GM18508 (cell line): Measurements from ENCODE around the gene HOXB3.
"Not testable (repeated sequence)": the region's sequence is repeated elsewhere in the genome, so short reads cannot be mapped to it uniquely, and the experiment has no call there.

Source experiments
- ATAC-seq: cut with Tn5 transposase; IDR thresholded peaks from one replicate; pipeline ENCODE4 v1.9.1; 2021; ENCODE audit warnings: moderate number of reproducible peaks; ENCODE audit not compliant: insufficient read depth, unreplicated experiment

The HOXB3 gene

GRCh38 chr17:48548523-48549280 lies 41.3 kb downstream of the HOXB3 start:
- no peak for ATAC-seq

GRCh38 chr17:48547808-48548522 lies 42.1 kb downstream of the HOXB3 start:
- no peak for ATAC-seq

- no peak for ATAC-seq
These were observed 42.9 kb downstream of the HOXB3 start for GRCh38 chr17:48546924-48547807.

- ATAC-seq = no peak
These were observed 43.7 kb downstream of the HOXB3 start for GRCh38 chr17:48546137-48546923.

- no peak for ATAC-seq
These were observed 44.5 kb downstream of the HOXB3 start for GRCh38 chr17:48545539-48545938.

- no peak for ATAC-seq
These were observed 45.0 kb downstream of the HOXB3 start, which contains the start of gene HOXB2 for GRCh38 chr17:48545022-48545375. Gene HOXB2, minus strand, starts transcription at chr17:48545109. Its CDS starts 198 bp downstream, at chr17:48544911.

GRCh38 chr17:48544349-48545021 lies 45.6 kb downstream of the HOXB3 start:
- no peak for ATAC-seq

GRCh38 chr17:48543854-48544348 lies 46.1 kb downstream of the HOXB3 start:
- ATAC-seq = no peak

GRCh38 chr17:48543107-48543853 lies 46.8 kb downstream of the HOXB3 start:
- peak; percentile 46 for ATAC-seq

- ATAC-seq = no peak
These were observed 47.3 kb downstream of the HOXB3 start for GRCh38 chr17:48542698-48543106.

GRCh38 chr17:48542114-48542656 lies 47.9 kb downstream of the HOXB3 start:
- no peak for ATAC-seq

GRCh38 chr17:48541577-48542113 lies 48.4 kb downstream of the HOXB3 start:
- ATAC-seq = no peak

GRCh38 chr17:48541036-48541576 lies 48.9 kb downstream of the HOXB3 start:
- no peak for ATAC-seq

- no peak for ATAC-seq
These were observed 49.8 kb downstream of the HOXB3 start for GRCh38 chr17:48540213-48540612.

- no peak for ATAC-seq
These were observed 50.9 kb downstream of the HOXB3 start for GRCh38 chr17:48539177-48539576.

GRCh38 chr17:48537316-48537715 lies 52.7 kb downstream of the HOXB3 start:
- ATAC-seq = no peak

GRCh38 chr17:48535793-48536559 lies 54.1 kb downstream of the HOXB3 start:
- ATAC-seq = not testable (repeated sequence)
